ENCODE data around the gene LGALS7.
"Not testable (repeated sequence)": the region's sequence is repeated elsewhere in the genome, so short reads cannot be mapped to it uniquely, and the experiment has no call there.

GRCh38 chr19:38786061-38786460 lies 12.7 kb upstream of the LGALS7 start:
- TF ChIP-seq CTCF (conservative IDR thresholded peaks at IDR 0.05; ENCODE audit: low read length); EZH2phosphoT487 (IDR thresholded peaks at IDR 0.05; ENCODE audit: borderline replicate concordance, low read depth, low read length): not testable (repeated sequence)
